Lung (tissue), 16 donors: ENCODE measurements around the gene NRBF2. TPM values are rescaled to one million over a fixed set of nuclear protein-coding genes. Genes with fewer than 3 reads are reported as not detected.
"Not testable (repeated sequence)": the region's sequence is repeated elsewhere in the genome, so short reads cannot be mapped to it uniquely, and the experiment has no call there.

ENCODE experiments used
- ATAC-seq: fragments of 200-7000 bp; cut with Tn5 transposase; one replicate; pipeline ENCODE4 v1.9.1; 2020; ENCODE audit warnings: moderate number of reproducible peaks; ENCODE audit not compliant: insufficient read depth, low FRiP score
- DNase-seq, 3 donors: peaks; one replicate each; pipeline ENCODE4 v3.0.0-alpha.2; 2013 to 2017
- H3K27ac ChIP-seq, 2 donors: one replicate each; pipeline ENCODE4 v1.5.1; 2013; ENCODE audit warnings: mild to moderate bottlenecking in 2 of 2, moderate library complexity in 2 of 2, control low read depth in 1 of 2, inconsistent platforms in 1 of 2, low read depth in 1 of 2, low read length in 1 of 2
- H3K27me3 ChIP-seq, 3 donors: one replicate each; pipeline ENCODE4 v1.5.1; 2013; ENCODE audit warnings: low read length in 2 of 3; ENCODE audit not compliant: control insufficient read depth in 3 of 3, insufficient read depth in 3 of 3
- H3K36me3 ChIP-seq, 4 donors: one replicate each; pipeline ENCODE4 v1.5.1; 2013; ENCODE audit warnings: low read length in 4 of 4, mild to moderate bottlenecking in 1 of 4, moderate library complexity in 1 of 4; ENCODE audit not compliant: control insufficient read depth in 4 of 4, insufficient read depth in 4 of 4
- H3K4me1 ChIP-seq, 5 donors: one replicate each; pipeline ENCODE4 v1.5.1; 2013; ENCODE audit warnings: low read length in 5 of 5, mild to moderate bottlenecking in 2 of 5, moderate library complexity in 1 of 5; ENCODE audit not compliant: control insufficient read depth in 5 of 5, insufficient read depth in 5 of 5
- H3K4me3 ChIP-seq: one replicate; pipeline ENCODE4 v1.5.1; 2013; ENCODE audit warnings: mild to moderate bottlenecking, control low read depth, moderate library complexity
- H3K9ac ChIP-seq, 2 donors: one replicate each; pipeline ENCODE4 v1.5.1; 2013; ENCODE audit warnings: low read length in 2 of 2, control low read depth in 1 of 2; ENCODE audit not compliant: insufficient read depth in 1 of 2
- H3K9me3 ChIP-seq, 4 donors: one replicate each; pipeline ENCODE4 v1.5.1; 2013; ENCODE audit warnings: low read length in 3 of 4, mild to moderate bottlenecking in 1 of 4, moderate library complexity in 1 of 4; ENCODE audit not compliant: control insufficient read depth in 4 of 4, insufficient read depth in 3 of 4
- CTCF ChIP-seq: IDR thresholded peaks from 2 replicates; pipeline ENCODE4 v1.5.1; 2012; ENCODE audit warnings: mild to moderate bottlenecking; ENCODE audit errors: control extremely low read depth, extremely low read depth
- WGBS, 2 donors: extraction: QIAGEN DNeasy Blood & Tissue Kit; methylation state at CpG; one replicate each; pipeline ENCODE4 v1.1.7; 2013; 5-methylcytosine and 5-hydroxymethylcytosine counted together
- long read RNA-seq, 5 donors: transcript quantifications; one replicate each; lab custom pipeline, GENCODE V29; 2026
- polyA plus RNA-seq, 2 donors: library from polyadenylated mRNA; stranded (reverse); fragments of 200-250 nt; gene quantifications; one replicate each; pipeline ENCODE4 v1.2.1, GENCODE V29; 2013
- total RNA-seq, 2 donors: library from RNA; depleted of rRNA in 1 of 2; stranded (reverse); fragments of >200 nt in 1 of 2; gene quantifications; one replicate each; pipeline ENCODE4 v1.2.1, GENCODE V29; 2014 to 2021
- donor health status: control.
- donor health status: control.
- donor health status: Bipolar disorder and iron deficiency.
- donor health status: healthy.
- donor health status: DM: yes; HTN: yes; CAD: no.

The NRBF2 gene
- total RNA-seq: 10 to 100 TPM; 18.6 to 21.1 TPM
- polyA plus RNA-seq: 10 to 100 TPM; 11.2 to 25.1 TPM
- long read RNA-seq, donor 1, transcript NRBF2-201 (4 exons, 1,853 nt): major isoform, 21 of 33 reads
- long read RNA-seq, donor 1, partial matches to known transcripts: 12 of 33 reads
- long read RNA-seq, donor 1, other reads (novel, unspliced or antisense): 0 of 33 reads
- long read RNA-seq, donor 2, transcript NRBF2-201 (4 exons, 1,853 nt): major isoform, 13 of 13 reads
- long read RNA-seq, donor 2, partial matches to known transcripts: 0 of 13 reads
- long read RNA-seq, donor 2, other reads (novel, unspliced or antisense): 0 of 13 reads
- long read RNA-seq, donor 3, partial matches to known transcripts: 0 of 4 reads
- long read RNA-seq, donor 3, other reads (novel, unspliced or antisense): 0 of 4 reads
- long read RNA-seq, donor 4, transcript NRBF2-201 (4 exons, 1,853 nt): major isoform, 16 of 28 reads
- long read RNA-seq, donor 4, partial matches to known transcripts: 12 of 28 reads
- long read RNA-seq, donor 4, other reads (novel, unspliced or antisense): 0 of 28 reads
- long read RNA-seq, donor 5, transcript NRBF2-201 (4 exons, 1,853 nt): major isoform, 19 of 19 reads
- long read RNA-seq, donor 5, partial matches to known transcripts: 0 of 19 reads
- long read RNA-seq, donor 5, other reads (novel, unspliced or antisense): 0 of 19 reads

DNA sequence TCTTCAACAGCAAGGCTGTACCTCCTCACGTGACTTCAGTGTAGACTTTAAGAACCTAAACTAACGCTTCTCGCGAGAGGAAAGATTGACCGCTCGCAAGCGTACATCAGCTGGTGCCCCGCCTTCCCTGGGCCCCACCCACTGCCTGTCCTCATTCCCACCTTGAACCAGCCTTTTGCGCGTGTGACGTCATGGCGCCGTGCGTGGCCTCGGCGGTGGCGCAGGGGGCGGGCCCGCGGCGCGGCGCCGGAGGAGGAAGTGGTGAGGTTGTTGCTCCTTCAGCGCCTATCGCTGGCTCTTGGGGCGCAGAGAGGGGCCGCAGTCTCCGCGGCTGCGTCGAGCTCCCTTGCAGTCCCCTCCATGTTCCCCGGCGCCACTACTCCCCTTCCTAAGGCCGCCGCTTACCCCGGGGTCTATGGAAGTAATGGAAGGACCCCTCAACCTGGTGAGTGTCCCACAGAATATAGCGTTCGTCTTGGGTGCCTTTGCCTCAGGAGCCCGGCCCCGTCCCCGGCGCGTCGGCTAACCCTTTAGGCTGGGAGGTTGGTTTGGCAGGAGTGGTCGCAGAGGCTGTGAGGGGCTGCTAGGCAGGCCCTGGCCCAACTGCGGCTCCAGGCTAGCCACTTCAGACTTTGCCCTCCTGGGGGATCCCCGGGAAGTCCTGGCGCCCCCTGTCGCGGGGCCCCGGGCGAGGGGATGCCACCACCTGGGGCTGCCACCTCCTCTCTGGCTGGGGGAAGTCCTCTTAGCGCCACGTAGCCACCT, at the start of gene NRBF2:
Gene NRBF2 (plus strand): TSS at position 273 of the 765 bp plus-strand sequence. CDS start 143 bp downstream, at position 416.
- ATAC-seq (peak; percentile 99), DNase-seq (peak; percentile 98)
- H3K36me3 ChIP-seq: no peaks in the 10 kb centered on the region
- H3K27me3 ChIP-seq: no peaks in the 10 kb centered on the region
- peak within 1 kb of the TSS; percentile 81 to 89 for H3K9ac ChIP-seq
- H3K4me3 ChIP-seq: peak within 1 kb of the TSS; percentile 84
- no peaks in the 10 kb centered on the region for H3K9me3 ChIP-seq
- peaks cover 0 to 11% (median 7%) of the 10 kb centered on the region in 5 donors for H3K4me1 ChIP-seq
- WGBS, 2 donors: 0 to 1% methylated on average over 54 to 55 of the region's 55 CpGs
- peak within 1 kb of the TSS; percentile 90 to 91 for H3K27ac ChIP-seq
- TF ChIP-seq CTCF: no peak

- H3K9me3 ChIP-seq, ATAC-seq, H3K36me3 ChIP-seq, H3K4me3 ChIP-seq, H3K4me1 ChIP-seq, H3K9ac ChIP-seq, H3K27me3 ChIP-seq, DNase-seq, H3K27ac ChIP-seq: not testable (repeated sequence)
- 95 to 96% methylated on average over 14 of the region's 14 CpGs for WGBS, 2 donors
Observed at GRCh38 chr10:63083406-63083805, 49.7 kb upstream of the NRBF2 start.

DNA sequence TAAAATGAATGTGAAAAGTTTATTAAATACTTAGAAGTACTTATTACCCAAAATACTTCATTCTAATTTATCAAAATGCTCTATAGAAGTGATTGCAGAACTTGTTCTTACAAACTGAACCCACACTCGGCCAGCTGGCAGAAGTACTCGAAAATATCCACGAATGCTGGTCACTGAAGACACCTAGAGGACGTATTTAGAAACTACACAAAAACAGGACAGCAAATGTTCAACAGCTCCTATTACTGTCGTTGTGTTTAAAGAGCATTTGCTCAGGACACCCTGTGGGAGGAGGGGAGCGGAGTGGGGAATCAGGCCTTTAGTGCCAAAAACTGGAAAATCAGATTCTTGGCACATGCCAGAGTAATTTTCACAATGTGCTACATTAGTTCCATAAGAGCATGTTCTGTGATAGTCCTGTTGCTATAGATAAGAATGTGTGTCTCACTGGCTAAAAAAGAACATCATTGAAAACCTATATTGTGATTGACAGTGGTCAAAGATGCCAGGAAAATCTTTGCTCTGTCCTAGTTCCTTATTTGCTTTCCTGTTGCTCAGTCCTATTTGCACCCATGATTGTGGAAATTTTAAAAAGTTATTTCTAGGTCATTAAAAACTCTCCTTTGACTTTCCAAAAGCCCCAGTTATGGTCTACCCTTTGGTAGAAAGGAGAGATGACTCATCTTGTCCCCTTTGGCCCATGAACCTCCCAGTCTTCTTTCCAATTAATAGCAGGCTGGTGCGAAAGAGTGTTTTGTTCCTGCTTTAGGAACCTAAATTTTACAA, 49.0 kb upstream of the NRBF2 start:
- no peak overlapping the region for H3K4me3 ChIP-seq
- peak; percentile 65 to 92 (median 87) for DNase-seq
- 16 to 22% methylated on average over 7 of the region's 7 CpGs for WGBS, 2 donors
- ATAC-seq: peak; percentile 85
- TF ChIP-seq CTCF: peak; percentile 65
- no peak overlapping the region for H3K27ac ChIP-seq
- no peaks in the 10 kb centered on the region for H3K36me3 ChIP-seq
- H3K27me3 ChIP-seq: peaks cover 0 to 5% (median 0%) of the 10 kb centered on the region in 3 donors
- no peaks in the 10 kb centered on the region for H3K4me1 ChIP-seq
- no peak overlapping the region for H3K9ac ChIP-seq
- no peaks in the 10 kb centered on the region for H3K9me3 ChIP-seq
